Endothelial cell of umbilical vein (primary cell): ENCODE results near the gene RAB3GAP2. TPM values are rescaled to one million over a fixed set of nuclear protein-coding genes. Genes with fewer than 3 reads are reported as not detected.

Source experiments
- BruUV-seq: library from RNA; stranded (reverse); fragments of 400-500 nt; replicated peaks from 2 replicates; lab custom pipeline; 2021; lab: Mats Ljungman, UMichigan
- CTCF ChIA-PET: fragments of 300-600, 350-600 bp; sonication (Branson Sonifier 250); formaldehyde crosslinking; loops from one replicate; lab custom pipeline; 2021; ENCODE audit warnings: antibody characterized with exemption, inconsistent platforms; lab: Charles Lee
- POLR2A ChIA-PET: fragments of 300-600, 350-600 bp; sonication (Branson Sonifier 250); formaldehyde crosslinking; loops from one replicate; lab custom pipeline; 2021; ENCODE audit warnings: antibody characterized with exemption, inconsistent platforms; lab: Charles Lee
- DNase-seq: peaks from one replicate; pipeline ENCODE4 v3.0.0-alpha.2; 2011; ENCODE audit warnings: low read depth, low spot score
- FAIRE-seq: peaks from 2 replicates; lab custom pipeline; 2011; peaks lifted over from hg19 to GRCh38; lab: Jason Lieb, UNC
- H2AFZ ChIP-seq: 2 replicates; pipeline ENCODE4 v1.6.0; 2012; ENCODE audit warnings: low read depth, low read length, control low read depth, inconsistent platforms
- H3K27ac ChIP-seq: 2 replicates; pipeline ENCODE4 v1.5.1; 2011; ENCODE audit warnings: low read depth, mild to moderate bottlenecking, control low read depth, low read length, moderate library complexity; ENCODE audit not compliant: insufficient read depth
- H3K27me3 ChIP-seq, 2 experiments: 2 replicates each; pipeline versions ENCODE4 v1.6.0 to v1.6.1; 2011; ENCODE audit warnings: low read length in 2 of 2, mixed read lengths in 1 of 2; ENCODE audit not compliant: control insufficient read depth in 2 of 2, insufficient read depth in 2 of 2
- H3K36me3 ChIP-seq, 2 experiments: 2 replicates in 1 of 2; 3 replicates in 1 of 2; pipeline ENCODE4 v1.5.1; 2011; ENCODE audit warnings: low read length in 2 of 2, mild to moderate bottlenecking in 1 of 2, moderate library complexity in 1 of 2; ENCODE audit not compliant: control insufficient read depth in 2 of 2, insufficient read depth in 2 of 2; ENCODE audit errors: extremely low read depth in 1 of 2
- H3K4me1 ChIP-seq: 3 replicates; pipeline ENCODE4 v1.5.1; 2011; ENCODE audit warnings: mild to moderate bottlenecking, low read length; ENCODE audit not compliant: control insufficient read depth, insufficient read depth; ENCODE audit errors: extremely low read depth
- H3K4me2 ChIP-seq: 2 replicates; pipeline ENCODE4 v1.6.1; 2011; ENCODE audit warnings: low read length, control low read depth, mixed read lengths; ENCODE audit not compliant: insufficient read depth
- H3K4me3 ChIP-seq, 3 experiments: fragments of 200-600 bp in 1 of 3; sonication (generic), shearing (Covaris generic) in 1 of 3; replicated peaks in 1 of 3; 2 replicates each; pipeline ENCODE4 v1.5.1; 2011 to 2016; ENCODE audit warnings: control low read depth in 3 of 3, low read length in 3 of 3, mild to moderate bottlenecking in 2 of 3, inconsistent platforms in 1 of 3, low read depth in 1 of 3, moderate library complexity in 1 of 3; ENCODE audit not compliant: insufficient read depth in 1 of 3
- H3K79me2 ChIP-seq: 2 replicates; pipeline ENCODE4 v1.6.0; 2012; ENCODE audit warnings: low read length, inconsistent platforms; ENCODE audit not compliant: control insufficient read depth, insufficient read depth
- H3K9ac ChIP-seq: replicated peaks from 2 replicates; pipeline ENCODE3; 2011; ENCODE audit warnings: low read length, control low read depth; ENCODE audit not compliant: insufficient read depth; ENCODE audit errors: extremely low read depth
- H3K9me1 ChIP-seq: replicated peaks from 3 replicates; pipeline ENCODE4 v1.6.0; 2011; ENCODE audit warnings: mild to moderate bottlenecking, low read length; ENCODE audit not compliant: control insufficient read depth, insufficient read depth; ENCODE audit errors: extremely low read depth
- H3K9me3 ChIP-seq: replicated peaks from 2 replicates; pipeline ENCODE4 v1.5.1; 2012; ENCODE audit warnings: low read length, inconsistent platforms; ENCODE audit not compliant: control insufficient read depth, insufficient read depth
- H4K20me1 ChIP-seq: replicated peaks from 2 replicates; pipeline ENCODE3; 2011; ENCODE audit warnings: mild to moderate bottlenecking, low read length; ENCODE audit not compliant: control insufficient read depth, insufficient read depth; ENCODE audit errors: extremely low read depth
- CTCF ChIP-seq, 2 donors: IDR thresholded peaks; 1 replicate in 1 of 2; 2 replicates in 1 of 2; pipeline ENCODE4 v1.5.1; 2011; ENCODE audit warnings: low read length in 2 of 2, mild to moderate bottlenecking in 2 of 2, moderate library complexity in 2 of 2, control low read depth in 1 of 2, inconsistent platforms in 1 of 2, low read depth in 1 of 2; ENCODE audit not compliant: insufficient read depth in 1 of 2; ENCODE audit errors: extremely low read depth in 1 of 2
- EZH2 ChIP-seq: IDR thresholded peaks from 2 replicates; pipeline ENCODE4 v1.6.1; 2012; ENCODE audit warnings: borderline replicate concordance, low read depth, mild to moderate bottlenecking, moderate library complexity, low read length, inconsistent platforms; ENCODE audit not compliant: severe bottlenecking
- FOS ChIP-seq: IDR thresholded peaks from 2 replicates; pipeline ENCODE4 v1.6.1; 2011; ENCODE audit warnings: mild to moderate bottlenecking, low read length, moderate library complexity, borderline replicate concordance; ENCODE audit not compliant: insufficient read depth
- GATA2 ChIP-seq: IDR thresholded peaks from 2 replicates; pipeline ENCODE4 v1.7.0; 2011; ENCODE audit warnings: low read depth, mild to moderate bottlenecking, moderate library complexity, mixed read lengths, low read length; ENCODE audit not compliant: insufficient read length, insufficient read depth
- JUN ChIP-seq: IDR thresholded peaks from 2 replicates; pipeline ENCODE4 v1.6.1; 2011; ENCODE audit warnings: borderline replicate concordance, low read depth; ENCODE audit not compliant: insufficient read length, insufficient read depth
- MYC ChIP-seq: IDR thresholded peaks from one replicate; pipeline ENCODE4 v1.6.1; 2011; ENCODE audit warnings: mild to moderate bottlenecking, low read depth, low read length
- POLR2A ChIP-seq: IDR thresholded peaks from 2 replicates; pipeline ENCODE4 v1.6.1; 2012; ENCODE audit warnings: low read depth, mild to moderate bottlenecking, control low read depth, low read length
- POLR2AphosphoS5 ChIP-seq: IDR thresholded peaks from 2 replicates; pipeline ENCODE4 v1.6.1; 2012; ENCODE audit warnings: low read depth, mild to moderate bottlenecking, control low read depth, low read length, moderate library complexity; ENCODE audit not compliant: insufficient read depth
- dilution Hi-C: fragments of 300-500 bp; cut with MboI; formaldehyde crosslinking; loops from one replicate; pipeline ENCODE4 v1.15.0; 2019; ENCODE audit warnings: low sequenced_read_pairs; ENCODE audit not compliant: extremely low pct_ligation_motif_present
- intact Hi-C: fragments of 100-400 bp; cut with micrococcal nuclease; formaldehyde crosslinking; loops from one replicate; pipeline ENCODE4 v1.10.0; 2022
- polyA plus RNA-seq, 4 experiments: library from polyadenylated mRNA; depleted of rRNA in 3 of 4; stranded (reverse) in 3 of 4; unstranded in 1 of 4; fragments of >200 nt; gene quantifications; 2 replicates each; pipeline versions ENCODE4 v1.2.1 to v1.2.3, GENCODE V29; 2011 to 2012; ENCODE audit warnings: missing spikeins in 1 of 4
- total RNA-seq: library from RNA; stranded (reverse); gene quantifications from 2 replicates; pipeline ENCODE4 v1.2.3, GENCODE V29; 2021
- TF ChIP-seq, protein P1 (sequence below): IDR thresholded peaks from 2 replicates; pipeline ENCODE4 v1.6.1; 2011; ENCODE audit not compliant: insufficient read depth, insufficient read length

Gene RAB3GAP2
- total and polyA plus RNA-seq, 2 donors (not counting 3 experiments of a cell fraction or from before 2014, with no cell fraction given): 11.1 to 37.4 TPM

DNA sequence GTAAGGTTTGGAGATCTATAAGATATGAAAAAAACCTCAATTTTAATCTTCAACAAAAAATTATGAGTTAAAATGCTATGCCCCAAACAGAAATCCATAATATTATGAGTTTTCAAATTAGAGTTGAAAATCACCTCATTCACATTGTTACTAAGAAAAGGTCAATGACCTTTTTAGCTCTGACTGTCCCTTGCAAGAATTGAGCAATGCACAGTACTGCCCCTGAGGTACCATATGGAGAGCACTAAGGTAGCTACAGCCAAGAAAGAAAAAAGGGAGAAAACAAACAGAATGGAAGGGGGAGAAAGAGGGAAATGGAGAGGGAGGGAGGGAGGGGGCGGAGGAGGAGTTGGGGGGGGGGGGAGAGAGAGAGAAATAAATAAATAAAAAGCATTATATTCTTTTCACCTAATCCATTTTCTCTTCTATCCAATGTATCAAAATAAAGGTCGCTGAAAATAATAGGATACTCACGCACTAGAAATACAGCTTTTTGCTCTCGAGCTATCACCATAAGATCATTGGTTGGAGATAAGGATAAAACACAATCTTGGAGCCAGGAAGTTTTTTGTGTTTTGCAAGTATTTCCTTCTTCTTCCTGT lies 58.8 kb downstream of the RAB3GAP2 start:
- intact Hi-C loops: loop anchor here (10.0 kb wide), 1 partner anchor 379 kb away; no protein-coding TSS in a partner anchor
- no peak overlapping the region for H3K9ac ChIP-seq
- H3K27ac ChIP-seq: no peak overlapping the region
- peaks cover 2% of the 10 kb centered on the region for H4K20me1 ChIP-seq
- H3K79me2 ChIP-seq: peaks cover 12% of the 10 kb centered on the region
- H2AFZ ChIP-seq: no peak overlapping the region
- peaks cover 0 to 4% of the 10 kb centered on the region in 2 experiments for H3K36me3 ChIP-seq
- H3K9me1 ChIP-seq: no peaks in the 10 kb centered on the region
- no peaks in the 10 kb centered on the region for H3K27me3 ChIP-seq
- BruUV-seq: no TSS peak
- H3K9me3 ChIP-seq: no peaks in the 10 kb centered on the region
- H3K4me1 ChIP-seq: no peaks in the 10 kb centered on the region
- ChIA-PET POLR2A (no interaction called here), CTCF (interaction anchor here (1.2 kb wide), 1 partner anchor 11 kb away, joined by 3 read pairs; no protein-coding TSS in a partner anchor)
- dilution Hi-C loops: no loop called here
- no peak for FAIRE-seq
- TF ChIP-seq EZH2 (no peak), POLR2AphosphoS5 (no peak), MYC (no peak), CTCF (IDR thresholded peaks at IDR 0.05; ENCODE audit: extremely low read depth in 1 of 2, insufficient read depth in 1 of 2, low read depth in 1 of 2, low read length in 2 of 2) (no peak), GATA2 (no peak), JUN (no peak), POLR2A (no peak), FOS (no peak)
- TF ChIP-seq, protein P1, sequence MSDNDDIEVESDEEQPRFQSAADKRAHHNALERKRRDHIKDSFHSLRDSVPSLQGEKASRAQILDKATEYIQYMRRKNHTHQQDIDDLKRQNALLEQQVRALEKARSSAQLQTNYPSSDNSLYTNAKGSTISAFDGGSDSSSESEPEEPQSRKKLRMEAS: no peak
- no peak overlapping the region for H3K4me3 ChIP-seq
- no peak for DNase-seq
- H3K4me2 ChIP-seq: no peak overlapping the region
